ENCODE results near the gene NCF1.
"Not testable (repeated sequence)": the region's sequence is repeated elsewhere in the genome, so short reads cannot be mapped to it uniquely, and the experiment has no call there.

NCF1 gene

DNA sequence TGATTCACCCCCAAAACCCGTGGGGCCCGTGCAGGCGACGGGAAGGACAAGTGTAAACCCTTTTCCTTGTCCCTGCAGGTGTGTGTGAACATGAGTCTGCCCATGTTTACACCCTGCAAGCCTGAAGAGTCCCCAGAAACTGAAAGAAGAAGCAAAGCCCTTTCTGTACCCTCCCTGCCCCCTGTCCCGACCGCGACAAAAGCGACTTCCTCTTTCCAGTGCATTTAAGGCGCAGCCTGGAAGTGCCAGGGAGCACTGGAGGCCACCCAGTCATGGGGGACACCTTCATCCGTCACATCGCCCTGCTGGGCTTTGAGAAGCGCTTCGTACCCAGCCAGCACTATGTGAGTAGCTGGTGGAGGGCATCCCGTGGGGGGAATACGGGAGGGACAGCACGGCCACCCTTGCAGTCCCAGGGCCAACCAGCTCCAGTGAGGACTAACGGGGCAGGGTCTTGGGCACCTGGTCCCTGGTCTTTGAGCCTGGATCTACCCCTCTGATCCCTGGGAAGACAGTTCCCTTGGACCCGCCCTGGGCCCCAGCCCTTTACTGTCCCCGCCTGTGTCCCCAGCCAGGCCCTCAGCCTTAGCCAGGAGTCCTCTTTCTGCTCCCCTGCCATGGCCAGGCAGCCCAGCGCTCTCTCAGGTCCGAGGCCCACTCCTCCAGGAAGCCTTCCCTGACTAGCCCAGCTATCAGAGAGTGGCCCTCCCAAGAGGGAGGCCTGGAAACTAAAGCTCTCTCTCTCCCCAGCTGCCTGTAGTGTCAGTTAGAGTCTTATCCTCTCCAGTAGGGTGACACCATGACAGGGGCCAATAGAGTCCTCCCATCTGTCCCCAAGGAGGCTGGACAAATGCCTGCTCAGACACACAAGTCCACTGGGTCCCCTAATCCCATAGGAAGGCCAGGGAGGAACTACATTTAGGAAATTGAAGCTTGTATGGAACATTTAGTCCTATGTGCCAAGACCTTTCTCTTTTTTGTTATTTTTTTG is at the start of gene NCF1:
Gene NCF1 (plus strand): TSS at position 252 of the 991 bp plus-strand sequence. CDS start 21 bp downstream, at position 273.
- not testable (repeated sequence) for DNase-seq

- no peak for DNase-seq
These were observed 48.0 kb upstream of the NCF1 start for GRCh38 chr7:74725840-74726239.

DNA sequence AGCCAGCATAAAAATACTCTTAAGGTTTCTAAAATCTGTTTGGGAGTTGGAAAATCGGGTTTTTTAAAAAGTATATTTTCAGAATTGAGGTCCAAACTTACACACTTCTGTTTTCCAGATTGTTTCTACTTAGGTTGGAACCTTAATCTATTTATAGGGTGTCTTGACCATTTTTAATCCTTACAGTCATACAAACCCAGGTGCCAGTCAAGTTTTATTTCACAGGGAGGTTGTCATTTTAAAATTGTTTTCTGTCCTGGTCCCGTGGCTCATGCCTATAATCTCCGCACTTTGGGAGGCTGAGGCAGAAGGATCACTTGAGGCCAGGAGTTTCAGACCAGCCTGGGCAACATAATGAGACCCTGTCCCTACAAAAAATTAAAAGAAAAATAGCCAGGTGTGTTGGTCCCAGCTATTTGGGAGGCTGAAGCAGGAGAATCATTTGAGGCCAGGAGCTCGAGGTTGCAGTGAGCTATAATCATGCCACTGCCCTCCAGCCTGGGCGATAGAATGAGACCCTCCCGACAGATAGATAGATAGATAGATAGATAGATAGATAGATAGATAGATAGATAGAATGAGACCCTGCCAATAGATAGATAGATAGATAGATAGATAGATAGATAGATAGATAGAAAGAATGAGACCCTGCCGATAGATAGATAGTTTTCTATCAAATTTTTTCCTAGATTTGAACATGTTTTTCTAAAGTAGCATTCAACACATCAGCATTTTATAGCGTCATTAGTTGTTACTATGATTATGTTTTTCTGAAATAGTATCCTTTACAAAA is 47.3 kb upstream of the NCF1 start:
- no peak for DNase-seq

GRCh38 chr7:74728686-74729085 is 45.1 kb upstream of the NCF1 start:
- DNase-seq = not testable (repeated sequence)

- not testable (repeated sequence) for DNase-seq
These were observed 43.6 kb upstream of the NCF1 start for GRCh38 chr7:74730186-74730585.

- not testable (repeated sequence) for DNase-seq
These were observed 33.7 kb upstream of the NCF1 start for GRCh38 chr7:74739974-74740703.

GRCh38 chr7:74743936-74744557 is 29.8 kb upstream of the NCF1 start:
- not testable (repeated sequence) for DNase-seq

GRCh38 chr7:74753921-74754482 is 19.8 kb upstream of the NCF1 start:
- not testable (repeated sequence) for DNase-seq

GRCh38 chr7:74756673-74757072 is 17.1 kb upstream of the NCF1 start:
- DNase-seq = not testable (repeated sequence)

- DNase-seq = not testable (repeated sequence)
These were observed 15.5 kb upstream of the NCF1 start for GRCh38 chr7:74758268-74758667.

- not testable (repeated sequence) for DNase-seq
These were observed 14.8 kb upstream of the NCF1 start for GRCh38 chr7:74758982-74759381.

DNA sequence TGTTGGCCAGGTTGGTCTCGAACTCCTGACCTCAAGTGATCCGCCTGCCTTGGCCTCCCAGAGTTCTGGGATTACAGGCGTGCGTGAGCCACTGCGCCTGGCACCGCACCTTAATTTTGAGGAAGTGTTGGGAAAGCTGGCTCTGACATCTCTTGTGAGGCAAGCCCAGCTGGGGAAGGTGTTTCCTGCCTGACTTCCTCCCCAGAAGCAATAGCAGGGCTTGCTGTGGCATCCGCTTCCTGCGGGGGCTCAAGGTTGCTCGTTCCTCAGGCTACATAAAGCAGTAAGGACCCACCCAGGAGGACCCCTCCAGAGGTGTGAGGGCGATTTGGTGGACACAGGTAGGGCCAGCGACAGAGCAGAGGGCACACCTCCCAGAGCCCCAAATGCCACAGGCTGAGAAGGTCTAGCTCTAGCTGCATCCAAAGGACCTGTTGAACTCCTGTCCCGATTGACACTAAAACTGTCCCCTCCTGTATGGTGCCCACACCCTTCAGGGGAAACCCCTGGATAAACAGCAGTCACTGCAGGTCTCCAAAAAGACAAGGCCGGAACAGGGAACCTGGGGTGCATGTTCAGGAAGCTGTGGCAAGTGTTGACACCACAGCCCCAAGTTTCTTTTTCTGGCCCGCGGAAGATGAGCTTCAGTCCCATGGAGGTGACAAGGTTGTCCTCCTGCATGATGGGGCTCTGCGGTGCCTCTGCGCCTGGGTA is 8.4 kb upstream of the NCF1 start:
- DNase-seq = not testable (repeated sequence)

GRCh38 chr7:74766509-74766908 is 7.3 kb upstream of the NCF1 start:
- DNase-seq = not testable (repeated sequence)

- DNase-seq = not testable (repeated sequence)
These were observed 6.8 kb upstream of the NCF1 start for GRCh38 chr7:74766991-74767390.

DNA sequence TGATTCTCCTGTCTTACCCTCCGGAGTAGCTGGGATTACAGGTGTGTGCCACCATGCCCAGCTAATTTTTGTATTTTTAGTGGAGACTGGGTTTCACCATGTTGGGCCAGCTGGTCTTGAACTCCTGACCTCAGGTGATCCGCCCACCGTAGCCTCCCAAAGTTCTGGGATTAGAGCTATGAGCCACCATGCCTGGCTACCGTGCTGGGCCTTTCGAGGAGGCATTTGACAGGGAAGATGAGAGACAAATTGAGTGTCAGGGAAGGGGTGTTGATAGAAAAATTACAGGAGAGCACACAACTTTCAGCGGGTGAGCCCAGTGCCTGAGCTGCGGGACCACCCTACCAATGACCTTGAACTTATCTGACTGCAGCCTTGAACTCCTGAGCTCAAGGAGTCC is 3.7 kb upstream of the NCF1 start:
- DNase-seq = not testable (repeated sequence)

DNA sequence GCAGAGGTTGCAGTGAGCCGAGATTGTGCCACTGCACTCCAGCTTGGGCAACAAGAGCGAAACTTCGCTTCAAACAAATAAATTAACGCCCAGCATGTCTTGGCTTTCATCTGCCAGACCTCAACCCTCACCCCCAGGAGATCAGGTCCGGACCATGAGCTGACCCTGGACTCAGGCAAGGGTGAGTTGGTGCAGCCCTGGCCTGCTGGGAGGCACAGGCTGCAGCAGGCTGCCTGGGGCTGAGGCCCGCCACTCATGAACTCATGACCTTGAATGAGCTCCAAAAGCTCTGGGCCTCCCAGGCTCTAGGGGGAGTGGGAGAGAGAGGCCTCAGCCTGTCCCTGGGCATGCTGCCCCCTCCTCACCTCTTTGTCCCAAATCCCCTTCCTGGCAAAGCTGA is 1.7 kb upstream of the NCF1 start:
- not testable (repeated sequence) for DNase-seq

GRCh38 chr7:74775111-74775510 is 1.3 kb downstream of the NCF1 start:
- not testable (repeated sequence) for DNase-seq

DNA sequence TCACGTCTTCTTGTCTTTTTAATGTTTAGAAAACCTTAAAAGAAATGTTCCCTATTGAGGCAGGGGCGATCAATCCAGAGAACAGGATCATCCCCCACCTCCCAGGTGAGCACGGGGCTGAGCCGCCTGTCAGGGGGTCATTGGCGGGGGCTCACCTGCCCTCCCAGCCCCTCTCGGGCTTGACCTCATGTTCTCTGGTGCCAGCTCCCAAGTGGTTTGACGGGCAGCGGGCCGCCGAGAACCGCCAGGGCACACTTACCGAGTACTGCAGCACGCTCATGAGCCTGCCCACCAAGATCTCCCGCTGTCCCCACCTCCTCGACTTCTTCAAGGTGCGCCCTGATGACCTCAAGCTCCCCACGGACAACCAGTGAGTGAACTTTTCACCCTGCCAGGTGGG is 5.2 kb downstream of the NCF1 start:
- not testable (repeated sequence) for DNase-seq

DNA sequence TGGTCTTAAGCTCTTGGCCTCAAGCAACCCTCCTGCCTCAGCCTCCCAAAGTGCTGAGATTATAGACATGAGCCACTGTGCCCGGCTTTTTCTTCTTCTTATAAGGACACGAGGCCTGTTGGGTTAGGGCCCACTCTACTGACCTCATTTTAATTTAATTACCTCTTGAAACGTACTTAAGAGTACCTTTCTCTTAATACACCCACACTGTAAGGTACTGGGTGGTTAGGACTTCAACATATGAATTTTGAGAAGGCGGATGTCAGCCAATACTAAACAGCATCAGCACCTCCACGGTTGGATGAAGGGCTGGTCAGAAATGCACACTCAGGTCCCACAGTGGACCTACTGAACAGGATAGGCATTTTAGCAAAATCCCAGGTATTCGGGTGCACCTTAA is 7.9 kb downstream of the NCF1 start:
- not testable (repeated sequence) for DNase-seq

DNA sequence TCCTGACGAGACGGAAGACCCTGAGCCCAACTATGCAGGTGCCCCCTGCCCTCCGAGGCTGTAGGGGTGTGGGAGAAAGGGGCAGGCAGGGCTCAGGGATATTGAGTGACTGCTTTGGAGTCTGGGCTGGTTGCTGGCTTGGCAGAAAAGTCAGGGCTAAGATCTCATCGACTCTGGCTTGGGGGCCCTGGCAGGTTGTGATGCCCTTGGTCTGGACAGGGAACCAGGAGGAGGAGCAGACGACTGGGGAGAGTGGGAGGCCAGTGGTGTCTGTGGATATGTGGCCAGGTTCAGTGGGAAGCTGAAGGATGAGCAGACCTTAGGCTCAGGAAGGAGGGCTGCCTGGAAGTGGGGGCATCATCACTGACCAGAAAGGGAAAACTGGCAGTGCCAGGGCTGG is 9.8 kb downstream of the NCF1 start:
- DNase-seq = not testable (repeated sequence)

Measured in NCI-H1930 (cell line).